K562 (cell line): Measurements from ENCODE around the gene DCP2. TPM values are rescaled to one million over a fixed set of nuclear protein-coding genes. Genes with fewer than 3 reads are reported as not detected.

Experiments
- ATAC-seq: fragments of 200-7000 bp; cut with Tn5 transposase; 3 replicates; pipeline ENCODE4 v1.9.1; 2020; ENCODE audit warnings: moderate library complexity
- BruUV-seq: library from RNA; stranded (reverse); fragments of 400-500 nt; replicated peaks from 2 replicates; lab custom pipeline; 2021; lab: Mats Ljungman, UMichigan
- CTCF ChIA-PET: fragments of 300-600 bp; formaldehyde crosslinking; extraction: SDS; loops from one replicate; lab custom pipeline; 2021; ENCODE audit warnings: low intra/inter-chr PET ratio; lab: Yijun Ruan, JAX
- POLR2A ChIA-PET: fragments of 300-600, 350-650 bp; sonication (Branson Sonifier 250); formaldehyde crosslinking; extraction: SDS; loops from one replicate; lab custom pipeline; 2021; ENCODE audit warnings: antibody characterized with exemption, inconsistent platforms; lab: Yijun Ruan, JAX
- DNase-seq, 4 experiments: peaks; one replicate each; pipeline versions ENCODE4 v3.0.0 to v3.0.0-alpha.2; 2011 to 2018; ENCODE audit warnings: low spot score in 3 of 4, mixed read lengths in 3 of 4; ENCODE audit errors: extremely low read depth in 1 of 4
- FAIRE-seq: peaks from 2 replicates; lab custom pipeline; 2011; peaks lifted over from hg19 to GRCh38; lab: Jason Lieb, UNC
- H2AFZ ChIP-seq: 2 replicates; pipeline ENCODE4 v1.6.0; 2011; ENCODE audit warnings: low read depth, low read length, control low read depth, inconsistent platforms
- H3K27ac ChIP-seq: fragments of 200-600 bp; 3 replicates; pipeline ENCODE4 v1.8.0; 2011; ENCODE audit warnings: low read depth, mild to moderate bottlenecking, control low read depth, inconsistent platforms, low read length, moderate library complexity, mixed read lengths; ENCODE audit errors: extremely low read depth
- H3K27me3 ChIP-seq, 2 experiments: fragments of 300-600 bp in 1 of 2; 2 replicates in 1 of 2; 3 replicates in 1 of 2; pipeline versions ENCODE4 v1.6.0 to v1.8.0; 2011; ENCODE audit warnings: inconsistent platforms in 2 of 2, low read length in 2 of 2, mild to moderate bottlenecking in 1 of 2, mixed read lengths in 1 of 2, moderate library complexity in 1 of 2; ENCODE audit not compliant: control insufficient read depth in 2 of 2, insufficient read depth in 2 of 2
- H3K36me3 ChIP-seq: fragments of 300-600 bp; 3 replicates; pipeline ENCODE4 v1.8.0; 2011; ENCODE audit warnings: mild to moderate bottlenecking, low read length, inconsistent platforms; ENCODE audit not compliant: control insufficient read depth, insufficient read depth
- H3K4me1 ChIP-seq, 2 experiments: fragments of 200-600 bp in 1 of 2; replicated peaks in 1 of 2; 2 replicates in 1 of 2; 3 replicates in 1 of 2; pipeline versions ENCODE4 v1.5.1 to v1.8.0; 2011; ENCODE audit warnings: inconsistent platforms in 2 of 2, low read length in 2 of 2, mild to moderate bottlenecking in 1 of 2, mixed read lengths in 1 of 2, moderate library complexity in 1 of 2; ENCODE audit not compliant: control insufficient read depth in 2 of 2, insufficient read depth in 2 of 2
- H3K4me2 ChIP-seq: 2 replicates; pipeline ENCODE4 v1.6.1; 2011; ENCODE audit warnings: low read length, control low read depth, inconsistent platforms, mixed read lengths; ENCODE audit not compliant: insufficient read depth
- H3K4me3 ChIP-seq: fragments of 200-600 bp; sonication (generic), shearing (Covaris generic); 2 replicates; pipeline ENCODE4 v1.5.1; 2016; ENCODE audit warnings: control low read depth, inconsistent platforms
- H3K79me2 ChIP-seq: fragments of 200-600 bp; 3 replicates; pipeline ENCODE4 v1.8.0; 2011; ENCODE audit warnings: low read length, inconsistent platforms; ENCODE audit not compliant: control insufficient read depth, insufficient read depth
- H3K9ac ChIP-seq, 2 experiments: 2 replicates each; pipeline versions ENCODE4 v1.6.0 to v1.6.1; 2011; ENCODE audit warnings: low read depth in 2 of 2, low read length in 2 of 2, control low read depth in 1 of 2, inconsistent platforms in 1 of 2, mild to moderate bottlenecking in 1 of 2, mixed read lengths in 1 of 2; ENCODE audit not compliant: insufficient read depth in 1 of 2
- H3K9me1 ChIP-seq: one replicate; pipeline ENCODE4 v1.6.0; 2011; ENCODE audit warnings: inconsistent platforms, mild to moderate bottlenecking, low read length, moderate library complexity; ENCODE audit not compliant: control insufficient read depth, insufficient read depth
- H3K9me3 ChIP-seq: replicated peaks from 2 replicates; pipeline ENCODE4 v1.5.1; 2011; ENCODE audit warnings: low read depth, low read length, inconsistent platforms; ENCODE audit not compliant: control insufficient read depth, insufficient read depth
- H4K20me1 ChIP-seq: replicated peaks from 2 replicates; pipeline ENCODE4 v1.6.1; 2011; ENCODE audit warnings: low read length, inconsistent platforms, mixed read lengths; ENCODE audit not compliant: control insufficient read depth, insufficient read depth
- GTF2F1 ChIP-seq: IDR thresholded peaks from 2 replicates; pipeline ENCODE4 v1.6.1; 2011; ENCODE audit warnings: low read depth, low read length, improper control_type of control experiment
- POLR2B ChIP-seq: fragments of 450-650 bp; IDR thresholded peaks from 2 replicates; pipeline ENCODE4 v1.6.1; 2018; ENCODE audit warnings: low read depth; ENCODE audit not compliant: partially characterized antibody
- SRSF3 ChIP-seq: fragments of 200-400 bp; formaldehyde crosslinking; IDR thresholded peaks from 2 replicates; pipeline ENCODE4 v1.6.1; 2016; ENCODE audit warnings: mild to moderate bottlenecking, low read length, moderate library complexity; ENCODE audit not compliant: insufficient read depth
- STAT6 ChIP-seq: sonication (generic); formaldehyde crosslinking; IDR thresholded peaks from 2 replicates; pipeline ENCODE4 v1.8.1; 2023; ENCODE audit warnings: mild to moderate bottlenecking, missing genetic modification reagents
- SUPT5H ChIP-seq: fragments of 450-650 bp; IDR thresholded peaks from 2 replicates; pipeline ENCODE4 v1.6.1; 2016
- ZNF12 ChIP-seq: sonication (generic); formaldehyde crosslinking; IDR thresholded peaks from 2 replicates; pipeline ENCODE4 v1.4.0; 2020; ENCODE audit warnings: mild to moderate bottlenecking, missing genetic modification reagents
- ZNF165 ChIP-seq: fragments of 250-450 bp; sonication (Bioruptor Pico); IDR thresholded peaks from 2 replicates; pipeline ENCODE4 v1.4.0; 2020; ENCODE audit warnings: borderline replicate concordance
- ZNF174 ChIP-seq: fragments of 250-450 bp; sonication (Bioruptor Pico); IDR thresholded peaks from 2 replicates; pipeline ENCODE4 v1.4.0; 2020; ENCODE audit warnings: mild to moderate bottlenecking
- ZNF551 ChIP-seq: fragments of 250-450 bp; sonication (Bioruptor Pico); IDR thresholded peaks from 2 replicates; pipeline ENCODE4 v1.5.0; 2021; ENCODE audit warnings: mild to moderate bottlenecking, moderate library complexity
- WGBS: fragments of 100-300 bp; shearing (Covaris generic); methylation state at CpG from one replicate; pipeline ENCODE4 v1.1.6; 2016; ENCODE audit warnings: low coverage, mixed read lengths; ENCODE audit not compliant: insufficient coverage; ENCODE audit errors: missing lambda C conversion rate; 5-methylcytosine and 5-hydroxymethylcytosine counted together
- in situ Hi-C: fragments of 300-500 bp; cut with MboI; formaldehyde crosslinking; loops from 4 replicates; pipeline ENCODE4 v1.15.0; 2018; ENCODE audit warnings: inconsistent platforms, mixed read lengths
- intact Hi-C: fragments of 100-400 bp; cut with micrococcal nuclease; formaldehyde crosslinking; loops from 2 replicates; pipeline ENCODE4 v1.14.2; 2022
- polyA plus RNA-seq, 8 experiments: library from polyadenylated mRNA; depleted of rRNA in 4 of 8; stranded (reverse) in 5 of 8; unstranded in 3 of 8; fragments of >200 nt; fragmentation: Nextera tagmentation in 2 of 8; fragmentation: Illumina TruSeq in 1 of 8; extraction: Ambion mirVana in 2 of 8; extraction: Trizol in 1 of 8; gene quantifications; 2 replicates each; pipeline versions ENCODE4 v1.2.1 to v1.2.3, GENCODE V29; 2011 to 2014; ENCODE audit warnings: inconsistent platforms in 1 of 8, missing spikeins in 1 of 8
- total RNA-seq, 7 experiments: library from RNA; depleted of rRNA in 6 of 7; stranded (reverse); fragments of >200 nt in 6 of 7; fragmentation: Illumina TruSeq in 2 of 7; extraction: Trizol in 2 of 7; gene quantifications; 2 replicates each; pipeline versions ENCODE4 v1.2.1 to v1.2.3, GENCODE V29; 2011 to 2021; ENCODE audit warnings: low replicate concordance in 1 of 7

DCP2 gene
- total and polyA plus RNA-seq, 9 of the 15 experiments (the other 6 are each of a cell fraction or from before 2014, with no cell fraction given), result 25.9 to 109 (median 46.7) TPM

- no peaks in the 10 kb centered on the region for H3K9me3 ChIP-seq
- no peak for TF ChIP-seq STAT6 (CRISPR knock-in tag)
- no peak for TF ChIP-seq ZNF12 (CRISPR knock-in tag)
- no peak for TF ChIP-seq POLR2B
- no peak for TF ChIP-seq ZNF174 (CRISPR knock-in tag)
- TF ChIP-seq ZNF165 (CRISPR knock-in tag), result no peak
- TF ChIP-seq ZNF551 (CRISPR knock-in tag), result no peak
- TF ChIP-seq GTF2F1, result no peak
- TF ChIP-seq SUPT5H, result no peak
- TF ChIP-seq SRSF3, result no peak
- H3K4me2 ChIP-seq, result no peak overlapping the region
- no peak for ATAC-seq
- H3K9ac ChIP-seq, result no peak overlapping the region
- no peak overlapping the region for H3K27ac ChIP-seq
- H3K27me3 ChIP-seq, result no peaks in the 10 kb centered on the region
- no peaks in the 10 kb centered on the region for H3K9me1 ChIP-seq
- H3K4me3 ChIP-seq, result no peak overlapping the region
- no peak overlapping the region for H2AFZ ChIP-seq
- peaks cover 0 to 7% of the 10 kb centered on the region in 2 experiments; a peak in 2 of 5 replicates for H3K4me1 ChIP-seq
- peaks cover 4% of the 10 kb centered on the region for H4K20me1 ChIP-seq
- ChIA-PET CTCF (no interaction called here), POLR2A (no interaction called here)
- FAIRE-seq, result no peak
- H3K79me2 ChIP-seq, result peaks cover 96% of the 10 kb centered on the region
- in situ Hi-C loops, result no loop called here
- no peak for DNase-seq
- peaks cover 65% of the 10 kb centered on the region for H3K36me3 ChIP-seq
- 100% methylated on average over 2 of the region's 2 CpGs for WGBS
- intact Hi-C loops, result no loop called here
- BruUV-seq, result no TSS peak
Observed at GRCh38 chr5:112983363-112983762, 6.8 kb downstream of the DCP2 start.
